SK-N-SH (cell line): ENCODE data around the gene NEAT1. TPM values are rescaled to one million over a fixed set of nuclear protein-coding genes. Genes with fewer than 3 reads are reported as not detected.

ENCODE experiments used
- CTCF ChIA-PET: fragments of 300-600, 350-600 bp; formaldehyde crosslinking; extraction: SDS; loops from one replicate; lab custom pipeline; 2021; lab: Yijun Ruan, JAX
- POLR2A ChIA-PET: fragments of 350-600 bp; sonication (Branson Sonifier 250); formaldehyde crosslinking; extraction: SDS; loops from one replicate; lab custom pipeline; 2020; ENCODE audit warnings: antibody characterized with exemption, inconsistent platforms; lab: Yijun Ruan, JAX
- DNase-seq: peaks from one replicate; pipeline ENCODE4 v3.0.0; 2012
- H2AFZ ChIP-seq: fragments of 200-600 bp; sonication (generic); 2 replicates; pipeline ENCODE4 v1.8.1; 2016; ENCODE audit warnings: antibody characterized with exemption, mild to moderate bottlenecking, low read depth
- H3F3A ChIP-seq: fragments of 200-600 bp; sonication (generic); replicated peaks from 2 replicates; pipeline ENCODE3; 2016; ENCODE audit warnings: antibody characterized with exemption, mild to moderate bottlenecking; ENCODE audit not compliant: insufficient read depth
- H3K27ac ChIP-seq, 2 experiments: fragments of 200-500 bp in 1 of 2; fragments of 200-600 bp in 1 of 2; sonication (Bioruptor generic) in 1 of 2; sonication (generic), shearing (Covaris generic) in 1 of 2; 2 replicates each; pipeline versions ENCODE4 v1.5.1 to v1.6.1; 2014 to 2016; ENCODE audit warnings: low read depth in 2 of 2, inconsistent platforms in 1 of 2, low read length in 1 of 2, mild to moderate bottlenecking in 1 of 2, mixed read lengths in 1 of 2
- H3K27me3 ChIP-seq: fragments of 200-600 bp; sonication (generic), shearing (Covaris generic); 2 replicates; pipeline ENCODE4 v1.6.1; 2016; ENCODE audit warnings: mixed run types; ENCODE audit not compliant: insufficient read depth
- H3K36me3 ChIP-seq, 2 experiments: fragments of 200-500 bp in 1 of 2; fragments of 200-600 bp in 1 of 2; sonication (Bioruptor generic) in 1 of 2; sonication (generic) in 1 of 2; replicated peaks in 1 of 2; 2 replicates each; pipeline versions ENCODE3 to v1.5.1; 2014 to 2016; ENCODE audit warnings: low read length in 1 of 2, mild to moderate bottlenecking in 1 of 2; ENCODE audit not compliant: insufficient read depth in 2 of 2, control insufficient read depth in 1 of 2
- H3K4me1 ChIP-seq, 2 experiments: fragments of 200-500 bp in 1 of 2; fragments of 200-600 bp in 1 of 2; sonication (Bioruptor generic) in 1 of 2; sonication (generic), shearing (Covaris generic) in 1 of 2; 2 replicates each; pipeline versions ENCODE4 v1.5.1 to v1.6.1; 2014 to 2016; ENCODE audit warnings: low read depth in 1 of 2, low read length in 1 of 2, mixed run types in 1 of 2; ENCODE audit not compliant: insufficient read depth in 2 of 2, control insufficient read depth in 1 of 2
- H3K4me2 ChIP-seq: fragments of 200-600 bp; sonication (generic), shearing (Covaris generic); 2 replicates; pipeline ENCODE4 v1.6.1; 2017; ENCODE audit warnings: mixed run types
- H3K4me3 ChIP-seq, 2 experiments: fragments of 200-500 bp in 1 of 2; fragments of 200-600 bp in 1 of 2; sonication (Bioruptor generic) in 1 of 2; sonication (generic), shearing (Covaris generic) in 1 of 2; 2 replicates each; pipeline versions ENCODE4 v1.5.1 to v1.8.1; 2014 to 2016; ENCODE audit warnings: low read depth in 2 of 2, inconsistent platforms in 1 of 2, low read length in 1 of 2, mild to moderate bottlenecking in 1 of 2, mixed read lengths in 1 of 2, moderate library complexity in 1 of 2
- H3K79me2 ChIP-seq: fragments of 200-600 bp; sonication (generic); 2 replicates; pipeline ENCODE4 v1.8.1; 2017; ENCODE audit warnings: mild to moderate bottlenecking; ENCODE audit not compliant: insufficient read depth
- H3K9ac ChIP-seq: fragments of 200-600 bp; sonication (generic); 2 replicates; pipeline ENCODE4 v1.6.1; 2017; ENCODE audit warnings: mixed run types
- H3K9me2 ChIP-seq: fragments of 200-600 bp; sonication (generic); 2 replicates; pipeline ENCODE4 v1.6.1; 2017; ENCODE audit warnings: mixed run types
- H3K9me3 ChIP-seq: fragments of 200-600 bp; sonication (generic); 2 replicates; pipeline ENCODE4 v1.6.1; 2017; ENCODE audit warnings: mixed run types, mild to moderate bottlenecking, moderate library complexity
- H4K20me1 ChIP-seq: fragments of 200-600 bp; sonication (generic); 2 replicates; pipeline ENCODE4 v1.6.1; 2017; ENCODE audit warnings: mild to moderate bottlenecking, mixed run types; ENCODE audit not compliant: insufficient read depth
- GATA2 ChIP-seq: sonication (generic); formaldehyde crosslinking; IDR thresholded peaks from 2 replicates; pipeline ENCODE4 v1.5.0; 2020; ENCODE audit warnings: mild to moderate bottlenecking, missing genetic modification reagents
- MXI1 ChIP-seq: IDR thresholded peaks from 2 replicates; pipeline ENCODE4 v1.6.1; 2012; ENCODE audit warnings: mild to moderate bottlenecking, low read depth, low read length, improper control_type of control experiment
- NRF1 ChIP-seq: IDR thresholded peaks from 2 replicates; pipeline ENCODE4 v1.6.1; 2012; ENCODE audit warnings: low read depth, mild to moderate bottlenecking, low read length
- RAD21 ChIP-seq: IDR thresholded peaks from 2 replicates; pipeline ENCODE4 v1.6.1; 2012; ENCODE audit warnings: mild to moderate bottlenecking, low read length
- SIN3A ChIP-seq: IDR thresholded peaks from 2 replicates; pipeline ENCODE4 v1.6.1; 2012; ENCODE audit warnings: low read depth, mild to moderate bottlenecking, low read length, moderate library complexity, borderline replicate concordance
- SMC3 ChIP-seq: IDR thresholded peaks from 2 replicates; pipeline ENCODE4 v1.6.1; 2012; ENCODE audit warnings: low read depth, low read length, improper control_type of control experiment
- WGBS: methylation state at CpG from one replicate; pipeline ENCODE4 v1.1.6; 2017; ENCODE audit warnings: low lambda C conversion rate; 5-methylcytosine and 5-hydroxymethylcytosine counted together
- polyA plus RNA-seq, 3 experiments: library from polyadenylated mRNA; depleted of rRNA; stranded (reverse); fragments of >200 nt; gene quantifications; 2 replicates each; pipeline ENCODE4 v1.2.3, GENCODE V29; 2012
- TF ChIP-seq, protein P1 (sequence below): IDR thresholded peaks from 2 replicates; pipeline ENCODE4 v1.4.0; 2012; ENCODE audit warnings: low read depth, borderline replicate concordance
- TF ChIP-seq, protein P2 (sequence below): fragments of 200-600 bp; sonication (generic); IDR thresholded peaks from 2 replicates; pipeline ENCODE4 v1.6.1; 2017; ENCODE audit warnings: antibody characterized with exemption, mild to moderate bottlenecking, moderate library complexity
- TF ChIP-seq, protein P3 (sequence below): fragments of 150-350 bp; IDR thresholded peaks from 2 replicates; pipeline ENCODE4 v1.6.1; 2016; ENCODE audit warnings: mild to moderate bottlenecking, low read depth, low read length

Gene NEAT1
- polyA plus RNA-seq, 1 of the 3 experiments (the other 2 are of a cell fraction), result 435 TPM

DNA sequence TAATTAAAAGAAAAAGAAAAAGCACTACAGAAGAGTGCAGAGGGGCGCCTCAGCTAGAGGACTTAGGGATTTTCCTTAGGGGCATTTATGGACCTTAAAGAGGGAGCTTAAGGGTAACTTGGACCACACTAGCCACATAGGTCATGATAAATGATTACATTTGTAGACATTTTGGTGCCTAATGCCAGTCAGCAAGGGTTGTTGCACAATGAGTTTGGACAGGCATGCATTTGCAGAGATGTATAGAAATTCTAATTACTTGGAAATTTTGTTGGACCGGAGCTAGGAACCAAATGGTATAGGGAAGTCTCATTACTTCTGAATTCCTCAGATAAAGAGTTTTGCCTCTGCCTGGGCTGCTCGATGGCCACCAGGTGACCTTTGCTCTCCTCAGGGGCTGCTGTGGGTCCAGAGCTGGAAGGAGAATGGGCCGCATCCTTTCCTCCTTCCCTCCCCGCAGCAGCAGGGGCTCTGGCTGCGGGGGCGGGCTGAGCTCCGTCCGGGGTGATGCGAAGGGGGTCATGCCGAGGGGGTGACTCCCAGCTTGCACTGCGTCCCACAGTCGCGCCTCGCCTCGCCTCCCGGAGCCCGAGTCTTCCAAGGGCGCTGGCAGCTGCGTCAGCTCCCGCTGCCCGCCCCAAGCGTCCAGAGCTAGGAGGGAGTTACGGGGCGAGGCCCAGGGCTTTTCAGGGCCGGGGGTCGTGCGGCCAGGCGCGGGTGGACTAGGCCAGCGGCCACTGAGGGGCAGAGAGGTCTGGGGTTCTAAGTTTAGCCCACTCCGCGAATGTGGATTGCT lies 56.0 kb downstream of the NEAT1 start (continued):
- TF ChIP-seq, protein P1, sequence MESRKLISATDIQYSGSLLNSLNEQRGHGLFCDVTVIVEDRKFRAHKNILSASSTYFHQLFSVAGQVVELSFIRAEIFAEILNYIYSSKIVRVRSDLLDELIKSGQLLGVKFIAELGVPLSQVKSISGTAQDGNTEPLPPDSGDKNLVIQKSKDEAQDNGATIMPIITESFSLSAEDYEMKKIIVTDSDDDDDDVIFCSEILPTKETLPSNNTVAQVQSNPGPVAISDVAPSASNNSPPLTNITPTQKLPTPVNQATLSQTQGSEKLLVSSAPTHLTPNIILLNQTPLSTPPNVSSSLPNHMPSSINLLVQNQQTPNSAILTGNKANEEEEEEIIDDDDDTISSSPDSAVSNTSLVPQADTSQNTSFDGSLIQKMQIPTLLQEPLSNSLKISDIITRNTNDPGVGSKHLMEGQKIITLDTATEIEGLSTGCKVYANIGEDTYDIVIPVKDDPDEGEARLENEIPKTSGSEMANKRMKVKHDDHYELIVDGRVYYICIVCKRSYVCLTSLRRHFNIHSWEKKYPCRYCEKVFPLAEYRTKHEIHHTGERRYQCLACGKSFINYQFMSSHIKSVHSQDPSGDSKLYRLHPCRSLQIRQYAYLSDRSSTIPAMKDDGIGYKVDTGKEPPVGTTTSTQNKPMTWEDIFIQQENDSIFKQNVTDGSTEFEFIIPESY, result no peak
- TF ChIP-seq, protein P2, sequence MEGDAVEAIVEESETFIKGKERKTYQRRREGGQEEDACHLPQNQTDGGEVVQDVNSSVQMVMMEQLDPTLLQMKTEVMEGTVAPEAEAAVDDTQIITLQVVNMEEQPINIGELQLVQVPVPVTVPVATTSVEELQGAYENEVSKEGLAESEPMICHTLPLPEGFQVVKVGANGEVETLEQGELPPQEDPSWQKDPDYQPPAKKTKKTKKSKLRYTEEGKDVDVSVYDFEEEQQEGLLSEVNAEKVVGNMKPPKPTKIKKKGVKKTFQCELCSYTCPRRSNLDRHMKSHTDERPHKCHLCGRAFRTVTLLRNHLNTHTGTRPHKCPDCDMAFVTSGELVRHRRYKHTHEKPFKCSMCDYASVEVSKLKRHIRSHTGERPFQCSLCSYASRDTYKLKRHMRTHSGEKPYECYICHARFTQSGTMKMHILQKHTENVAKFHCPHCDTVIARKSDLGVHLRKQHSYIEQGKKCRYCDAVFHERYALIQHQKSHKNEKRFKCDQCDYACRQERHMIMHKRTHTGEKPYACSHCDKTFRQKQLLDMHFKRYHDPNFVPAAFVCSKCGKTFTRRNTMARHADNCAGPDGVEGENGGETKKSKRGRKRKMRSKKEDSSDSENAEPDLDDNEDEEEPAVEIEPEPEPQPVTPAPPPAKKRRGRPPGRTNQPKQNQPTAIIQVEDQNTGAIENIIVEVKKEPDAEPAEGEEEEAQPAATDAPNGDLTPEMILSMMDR, result no peak
- TF ChIP-seq SIN3A (no peak), SMC3 (no peak)
- TF ChIP-seq, all 33 proteins: peak for 0

DNA sequence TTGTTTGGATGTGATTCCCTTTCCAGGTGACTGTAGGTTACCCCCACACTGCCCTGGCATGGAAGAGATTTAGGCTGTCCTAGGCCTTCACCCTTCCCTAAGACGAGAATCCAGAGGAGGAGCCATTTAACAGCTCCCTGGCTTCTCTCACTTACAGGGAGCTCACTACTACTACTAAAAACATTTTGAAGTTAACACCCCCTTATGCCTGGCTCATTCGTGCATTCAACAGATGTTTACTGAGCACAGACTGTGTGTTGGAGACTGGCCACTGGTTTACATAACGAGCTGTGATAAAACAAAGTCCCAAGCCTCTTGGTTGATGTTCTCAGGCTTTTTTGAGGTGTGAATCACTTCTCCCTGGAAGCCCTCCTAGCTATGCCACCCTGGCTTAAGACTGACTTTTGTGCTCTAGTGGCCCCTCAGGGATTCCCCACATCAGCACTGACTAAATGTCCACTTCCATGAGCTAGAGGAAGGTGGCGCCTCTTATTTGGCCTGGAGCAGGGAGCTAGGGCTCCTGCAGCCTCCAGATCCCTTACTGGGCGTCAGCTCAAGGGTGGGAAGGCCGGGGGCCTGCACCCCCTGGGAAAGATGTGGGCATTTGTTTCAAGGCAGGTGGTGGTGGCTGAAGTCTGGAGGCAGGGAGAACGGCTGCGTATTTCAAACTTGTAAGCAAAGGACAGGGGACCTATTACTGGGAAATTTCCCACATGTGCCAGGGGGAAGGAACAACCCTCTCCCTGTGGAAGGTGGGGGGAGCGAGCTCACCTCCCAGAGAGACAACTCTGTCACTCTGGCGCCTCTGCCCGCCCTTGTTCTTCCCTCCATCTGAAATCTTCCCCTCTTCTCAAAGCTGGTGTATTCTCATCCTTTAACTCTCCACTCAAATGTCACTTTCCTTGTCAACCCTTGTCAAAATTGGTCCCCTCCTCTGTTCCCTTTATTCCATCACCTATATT lies 56.9 kb downstream of the NEAT1 start:
- H3K4me3 ChIP-seq, result peak overlapping the region in 1 of 2 experiments; percentile 11; a peak in 1 of 4 replicates
- no peak overlapping the region for H2AFZ ChIP-seq
- peaks cover 90% of the 10 kb centered on the region for H3K79me2 ChIP-seq
- no peaks in the 10 kb centered on the region for H3K36me3 ChIP-seq
- 37% methylated on average over 11 of the region's 11 CpGs for WGBS
- no peaks in the 10 kb centered on the region for H4K20me1 ChIP-seq
- peak overlapping the region; percentile 71 to 100 for H3K27ac ChIP-seq
- peak overlapping the region; percentile 99 for H3K9ac ChIP-seq
- peaks cover 30 to 35% of the 10 kb centered on the region in 2 experiments for H3K4me1 ChIP-seq
- H3K27me3 ChIP-seq, result no peaks in the 10 kb centered on the region
- H3K9me3 ChIP-seq, result no peaks in the 10 kb centered on the region
- no peaks in the 10 kb centered on the region for H3K9me2 ChIP-seq
- ChIA-PET CTCF (interaction anchor here (0.8 to 7.5 kb wide), 14 partner anchors 8 to 150 kb away, joined by 3 to 78 read pairs (median 8); partner anchors contain the start of gene MALAT1), POLR2A (interaction anchor here (5.2 to 13.9 kb wide), 2 partner anchors 19 to 59 kb away, joined by 118 to 591 read pairs; partner anchors contain the start of genes MALAT1 and NEAT1)
- TF ChIP-seq, protein P2, result peak; percentile 60
- TF ChIP-seq NRF1 (no peak), GATA2 (no peak), SMC3 (peak; percentile 53), RAD21 (peak; percentile 67), MXI1 (peak; percentile 57; the same call in 1 of the 2 replicates), SIN3A (no peak)
- TF ChIP-seq, protein P3, sequence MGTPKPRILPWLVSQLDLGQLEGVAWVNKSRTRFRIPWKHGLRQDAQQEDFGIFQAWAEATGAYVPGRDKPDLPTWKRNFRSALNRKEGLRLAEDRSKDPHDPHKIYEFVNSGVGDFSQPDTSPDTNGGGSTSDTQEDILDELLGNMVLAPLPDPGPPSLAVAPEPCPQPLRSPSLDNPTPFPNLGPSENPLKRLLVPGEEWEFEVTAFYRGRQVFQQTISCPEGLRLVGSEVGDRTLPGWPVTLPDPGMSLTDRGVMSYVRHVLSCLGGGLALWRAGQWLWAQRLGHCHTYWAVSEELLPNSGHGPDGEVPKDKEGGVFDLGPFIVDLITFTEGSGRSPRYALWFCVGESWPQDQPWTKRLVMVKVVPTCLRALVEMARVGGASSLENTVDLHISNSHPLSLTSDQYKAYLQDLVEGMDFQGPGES, result no peak
- peak; percentile 60 for DNase-seq
- H3K4me2 ChIP-seq, result peak overlapping the region; percentile 76
- peaks cover 59% of the 10 kb centered on the region for H3F3A ChIP-seq
